Small intestine (tissue), 7 donors: ENCODE results near the gene ADCY7. TPM values are rescaled to one million over a fixed set of nuclear protein-coding genes. Genes with fewer than 3 reads are reported as not detected.
A peak's percentile ranks its signal among the peaks of the same experiment; 100 is the strongest.

Experiments used
- DNase-seq, 2 donors: peaks; one replicate each; pipeline versions ENCODE4 v3.0.0 to v3.0.0-alpha.2; 2013
- FAIRE-seq: peaks from 2 replicates; lab custom pipeline; 2012; peaks lifted over from hg19 to GRCh38; lab: Jason Lieb, UNC
- H3K27ac ChIP-seq, 3 donors: one replicate each; pipeline ENCODE4 v1.5.1; 2013; ENCODE audit warnings: low read length in 2 of 3, mild to moderate bottlenecking in 2 of 3, control low read depth in 1 of 3, inconsistent platforms in 1 of 3, low read depth in 1 of 3, moderate library complexity in 1 of 3
- H3K27me3 ChIP-seq, 3 donors: one replicate each; pipeline ENCODE4 v1.6.1; 2013; ENCODE audit warnings: low read length in 3 of 3, inconsistent platforms in 1 of 3; ENCODE audit not compliant: control insufficient read depth in 3 of 3, insufficient read depth in 3 of 3
- H3K36me3 ChIP-seq, 3 donors: one replicate each; pipeline ENCODE4 v1.6.1; 2013; ENCODE audit warnings: low read length in 3 of 3, inconsistent platforms in 1 of 3, low read depth in 1 of 3, mild to moderate bottlenecking in 1 of 3, moderate library complexity in 1 of 3; ENCODE audit not compliant: control insufficient read depth in 3 of 3, insufficient read depth in 2 of 3
- H3K4me1 ChIP-seq, 3 donors: one replicate each; pipeline ENCODE4 v1.6.1; 2013; ENCODE audit warnings: low read length in 2 of 3, inconsistent platforms in 1 of 3, low read depth in 1 of 3, mild to moderate bottlenecking in 1 of 3, moderate library complexity in 1 of 3; ENCODE audit not compliant: control insufficient read depth in 3 of 3, insufficient read depth in 2 of 3
- H3K4me3 ChIP-seq, 3 donors: one replicate each; pipeline ENCODE4 v1.5.1; 2013; ENCODE audit warnings: low read length in 3 of 3, control low read depth in 1 of 3, inconsistent platforms in 1 of 3, low read depth in 1 of 3, mild to moderate bottlenecking in 1 of 3, moderate library complexity in 1 of 3
- H3K9me3 ChIP-seq, 2 donors: one replicate each; pipeline ENCODE4 v1.6.1; 2013; ENCODE audit warnings: low read depth in 1 of 2, low read length in 1 of 2; ENCODE audit not compliant: control insufficient read depth in 2 of 2, insufficient read depth in 1 of 2
- WGBS, 3 donors: extraction: QIAGEN DNeasy Blood & Tissue Kit; methylation state at CpG; one replicate each; pipeline ENCODE4 v1.1.7; 2013; 5-methylcytosine and 5-hydroxymethylcytosine counted together
- polyA plus RNA-seq, 4 donors: library from polyadenylated mRNA; stranded (reverse) in 3 of 4; unstranded in 1 of 4; fragments of 200-250 nt in 3 of 4; fragments of 120-200 nt in 1 of 4; gene quantifications; one replicate each; pipeline versions ENCODE4 v1.2.1 to v1.2.3, GENCODE V29; 2013
- donor health status: healthy with polysubstance abuse.
- donor health status: control.
- donor health status: control.
- donor health status: Bipolar disorder and iron deficiency.
- donor health status: healthy.

Gene ADCY7
- polyA plus RNA-seq, 4 donors, result 0.45 to 7.3 (median 3.4) TPM

DNA sequence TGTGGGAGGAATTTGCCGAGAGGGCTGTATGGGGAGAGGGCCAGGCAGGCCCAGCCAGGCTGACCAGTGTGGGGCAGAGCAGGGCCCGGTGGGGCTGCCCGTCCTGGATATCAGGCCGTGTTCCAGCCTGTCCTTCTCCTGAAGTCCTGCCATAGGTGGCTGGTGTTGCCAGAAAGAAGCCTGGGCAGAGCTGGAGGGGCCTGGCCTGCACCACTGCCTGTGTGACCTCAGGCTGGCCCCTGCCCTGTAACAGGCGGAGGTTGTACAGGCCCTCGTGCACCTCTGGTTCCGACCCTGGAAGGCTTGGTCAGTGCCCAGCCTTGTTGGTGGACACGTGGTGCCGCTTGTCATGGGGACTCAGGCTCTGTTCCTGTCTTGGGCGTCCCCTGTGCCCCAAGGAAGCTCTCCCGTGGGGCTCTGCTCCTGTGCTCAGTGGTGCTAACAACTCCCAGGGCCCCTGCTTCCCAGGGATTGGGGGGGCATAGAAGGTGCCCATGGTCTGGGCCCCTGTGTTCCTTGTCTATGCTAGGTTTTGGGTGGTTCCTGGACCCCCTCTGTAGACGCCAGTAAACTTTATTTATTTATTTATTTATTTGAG lies 33.3 kb downstream of the ADCY7 start:
- Histone ChIP-seq H3K27ac (no peak overlapping the region), H3K4me3 (no peak overlapping the region), H3K36me3 (peaks cover 0 to 24% (median 2%) of the 10 kb centered on the region in 3 donors), H3K4me1 (peaks cover 0 to 11% (median 0%) of the 10 kb centered on the region in 3 donors), H3K9me3 (no peaks in the 10 kb centered on the region), H3K27me3 (no peaks in the 10 kb centered on the region)
- FAIRE-seq (no peak), DNase-seq (no peak)
- 94 to 95% (median 95%) methylated on average over 12 of the region's 12 CpGs for WGBS, 3 donors

DNA sequence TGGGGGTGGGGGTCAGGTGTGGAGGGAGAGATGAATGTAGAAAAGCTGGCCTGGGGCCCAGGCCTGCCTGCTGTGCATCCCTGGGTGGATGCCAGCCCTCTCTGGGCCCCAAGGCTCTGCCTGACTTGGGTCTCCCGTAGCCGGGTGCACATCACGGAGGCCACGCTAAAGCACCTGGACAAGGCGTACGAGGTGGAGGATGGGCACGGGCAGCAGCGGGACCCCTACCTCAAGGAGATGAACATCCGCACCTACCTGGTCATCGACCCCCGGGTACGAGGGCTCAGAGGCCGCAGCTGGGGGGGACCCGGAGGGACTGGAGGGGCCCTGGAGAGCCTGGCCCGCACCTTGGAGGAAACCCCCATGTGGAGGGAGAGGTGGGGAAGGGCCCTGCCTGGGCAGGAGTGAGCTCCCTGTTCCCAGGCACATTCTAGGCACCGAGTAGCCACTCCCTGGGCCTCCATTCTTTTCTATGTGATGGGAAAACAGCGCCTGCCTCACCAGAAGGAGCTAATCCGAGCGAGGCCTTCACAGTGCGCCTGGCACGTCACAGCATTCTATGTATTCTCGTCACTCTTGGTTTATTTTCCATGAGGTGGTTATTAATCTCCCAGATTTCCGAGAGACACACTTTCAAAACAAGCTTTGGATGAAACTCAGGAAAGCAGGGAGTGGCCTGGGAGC lies 34.7 kb downstream of the ADCY7 start:
- H3K27ac ChIP-seq, result peak overlapping the region in 1 of 3 donors; percentile 58
- H3K36me3 ChIP-seq, result peaks cover 0 to 23% (median 2%) of the 10 kb centered on the region in 3 donors
- H3K9me3 ChIP-seq, result no peaks in the 10 kb centered on the region
- no peak overlapping the region for H3K4me3 ChIP-seq
- DNase-seq (no peak), FAIRE-seq (no peak)
- peaks cover 0 to 11% (median 0%) of the 10 kb centered on the region in 3 donors for H3K4me1 ChIP-seq
- H3K27me3 ChIP-seq, result no peaks in the 10 kb centered on the region
- WGBS, 3 donors, result 88 to 93% (median 90%) methylated on average over 23 of the region's 23 CpGs

DNA sequence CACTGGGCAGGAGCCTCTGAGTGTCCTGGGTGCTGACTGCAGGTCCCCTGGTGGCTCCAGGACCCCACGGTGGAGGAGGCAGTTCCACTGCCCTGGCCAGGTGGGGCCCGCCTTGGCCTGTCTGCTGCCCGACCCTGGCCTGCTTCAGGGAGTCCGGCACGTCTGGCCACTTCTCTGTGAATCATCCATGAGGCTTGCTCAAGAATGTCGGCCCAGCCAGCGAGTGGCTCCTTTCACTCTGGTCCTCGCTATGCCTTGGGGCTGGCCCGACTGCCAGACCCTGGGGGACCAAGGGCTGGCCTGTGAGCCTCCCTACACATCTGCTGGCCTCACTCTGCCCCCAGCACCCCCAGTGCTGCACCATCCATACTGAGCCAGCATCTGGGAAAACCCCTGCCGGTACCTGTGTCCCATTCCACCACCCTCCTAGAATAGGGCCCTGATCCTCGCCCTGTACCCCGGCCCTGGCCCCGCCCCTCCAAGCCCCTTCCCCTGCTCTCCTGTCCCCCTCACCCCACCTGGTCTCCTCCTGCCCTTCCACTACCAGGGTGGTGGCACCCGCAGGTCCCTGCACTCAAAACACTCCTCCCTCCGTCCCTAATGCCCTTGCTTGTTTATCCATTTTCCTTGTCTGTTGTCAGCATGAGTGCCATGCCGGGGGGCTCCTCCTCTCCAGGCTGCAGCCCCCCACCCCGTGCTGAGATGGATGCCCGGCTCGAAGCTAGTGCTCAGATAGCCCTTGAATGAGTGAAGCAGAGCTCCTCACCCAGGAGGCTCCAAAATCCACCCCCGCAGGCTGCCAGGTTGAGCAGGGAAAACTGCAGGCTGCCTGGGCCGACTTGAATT lies 35.5 kb downstream of the ADCY7 start:
- no peak for DNase-seq
- Histone ChIP-seq H3K27me3 (no peaks in the 10 kb centered on the region), H3K4me1 (peaks cover 0 to 11% (median 0%) of the 10 kb centered on the region in 3 donors), H3K36me3 (peaks cover 0 to 20% (median 2%) of the 10 kb centered on the region in 3 donors), H3K9me3 (no peaks in the 10 kb centered on the region), H3K27ac (no peak overlapping the region), H3K4me3 (no peak overlapping the region)
- 51 to 78% (median 72%) methylated on average over 19 to 21 of the region's 21 CpGs for WGBS, 3 donors
- no peak for FAIRE-seq

DNA sequence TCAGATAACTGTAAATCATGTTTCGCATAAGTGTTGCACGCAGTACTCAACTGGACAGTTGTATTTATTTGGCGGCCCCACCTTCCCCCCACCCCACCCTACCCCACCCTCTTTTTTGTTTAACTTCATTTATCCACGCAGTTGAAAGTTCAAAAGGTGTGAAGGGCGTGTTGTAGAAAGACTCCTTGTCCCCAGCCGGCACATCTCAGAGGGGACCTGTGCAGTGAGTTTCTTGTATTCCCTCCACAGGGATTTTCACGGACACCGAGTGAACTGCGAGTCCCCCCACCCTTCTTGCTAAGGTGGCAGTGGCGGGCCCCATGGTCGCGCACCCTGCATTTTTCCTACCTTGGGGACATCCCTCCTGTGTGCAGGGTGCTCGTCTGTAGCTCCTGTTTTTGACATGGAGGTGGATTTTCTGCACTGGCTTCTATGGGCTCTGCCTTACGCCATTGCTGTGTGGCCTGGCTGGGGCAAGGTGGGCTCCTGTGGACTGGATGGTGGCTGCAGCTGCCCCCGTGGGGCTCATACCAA lies 36.2 kb downstream of the ADCY7 start:
- Histone ChIP-seq H3K27me3 (no peaks in the 10 kb centered on the region), H3K4me1 (peaks cover 0 to 6% (median 0%) of the 10 kb centered on the region in 3 donors), H3K4me3 (no peak overlapping the region), H3K9me3 (no peaks in the 10 kb centered on the region), H3K27ac (no peak overlapping the region), H3K36me3 (peaks cover 0 to 19% (median 2%) of the 10 kb centered on the region in 3 donors)
- peak in 1 of 2 donors; percentile 33 for DNase-seq
- WGBS, 3 donors, result 28 to 74% (median 56%) methylated on average over 15 of the region's 15 CpGs
- no peak for FAIRE-seq

DNA sequence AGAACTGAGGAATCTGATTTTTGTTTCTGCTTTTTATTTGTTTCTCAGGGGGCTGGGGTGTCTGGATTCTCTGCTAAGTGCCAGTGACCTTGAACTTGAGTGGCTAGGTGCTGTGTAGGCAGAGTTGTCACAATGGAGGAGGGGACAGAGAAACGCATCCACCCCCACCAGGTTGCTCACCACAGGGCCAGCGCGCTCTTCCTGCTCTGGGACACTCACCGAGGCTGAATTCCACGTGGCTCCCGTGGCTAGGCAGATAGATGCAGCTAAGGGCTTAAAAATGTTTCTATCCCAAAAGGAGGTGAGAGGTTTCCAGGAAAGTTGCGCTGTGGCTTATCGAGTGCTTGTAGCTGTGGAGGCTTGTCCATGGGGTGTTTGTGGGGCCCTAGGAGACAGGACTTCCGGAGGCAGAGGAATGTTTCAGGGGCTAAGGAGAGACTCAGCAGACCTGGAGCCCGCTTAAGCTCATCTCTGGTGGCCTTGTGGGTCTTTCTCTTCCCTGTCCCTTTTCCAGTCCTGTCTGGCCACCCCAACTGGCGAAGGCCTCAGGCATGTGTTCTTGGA lies 36.8 kb downstream of the ADCY7 start:
- FAIRE-seq, result no peak
- Histone ChIP-seq H3K4me1 (peaks cover 0 to 3% (median 0%) of the 10 kb centered on the region in 3 donors), H3K9me3 (no peaks in the 10 kb centered on the region), H3K27me3 (no peaks in the 10 kb centered on the region), H3K4me3 (no peak overlapping the region), H3K27ac (no peak overlapping the region), H3K36me3 (peaks cover 0 to 19% (median 2%) of the 10 kb centered on the region in 3 donors)
- DNase-seq, result no peak
- 83 to 90% (median 85%) methylated on average over 11 of the region's 11 CpGs for WGBS, 3 donors

DNA sequence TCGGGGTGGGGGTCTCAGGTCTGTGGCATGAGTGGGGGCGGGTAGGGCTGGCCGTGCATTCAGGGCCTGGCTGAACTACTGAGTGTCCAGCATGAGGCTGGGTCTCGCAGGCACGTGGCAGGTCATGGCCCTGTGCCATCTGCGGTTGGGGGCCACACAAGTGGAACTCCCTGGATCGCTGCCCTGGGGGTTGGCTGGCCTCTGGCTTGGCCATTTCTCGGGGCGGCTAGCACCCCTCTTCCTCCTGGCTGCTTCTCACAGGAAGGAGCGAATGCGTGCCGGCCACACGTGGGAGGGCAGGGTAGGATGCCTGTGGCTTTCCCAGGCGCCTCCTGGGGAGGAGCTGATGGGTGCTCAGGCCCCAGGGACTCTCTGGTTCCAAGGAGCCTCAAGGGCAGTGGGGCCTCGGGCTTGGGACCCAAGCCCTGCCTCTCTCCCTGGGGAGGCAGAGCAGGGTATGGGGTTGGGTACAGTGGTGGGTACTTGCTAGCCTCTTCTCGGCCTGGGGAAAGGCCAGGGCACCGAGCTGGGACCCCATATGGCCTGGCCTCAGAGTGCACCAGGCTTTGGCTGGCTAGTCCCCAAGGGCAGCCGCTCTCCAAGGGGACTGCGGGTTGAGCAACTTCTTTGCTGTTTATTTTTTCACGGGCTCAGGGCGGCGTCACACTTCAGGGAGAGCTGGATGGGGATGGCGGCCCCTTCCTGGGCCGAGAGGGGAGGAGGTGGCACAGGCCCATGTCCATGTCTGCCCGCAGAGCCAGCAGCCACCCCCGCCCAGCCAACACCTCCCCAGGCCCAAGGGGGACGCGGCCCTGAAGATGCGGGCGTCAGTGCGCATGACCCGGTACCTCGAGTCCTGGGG lies 37.5 kb downstream of the ADCY7 start:
- peaks cover 0 to 15% (median 2%) of the 10 kb centered on the region in 3 donors for H3K36me3 ChIP-seq
- H3K27me3 ChIP-seq, result no peaks in the 10 kb centered on the region
- H3K9me3 ChIP-seq, result no peaks in the 10 kb centered on the region
- H3K27ac ChIP-seq, result no peak overlapping the region
- no peak for FAIRE-seq
- H3K4me1 ChIP-seq, result peaks cover 0 to 3% (median 0%) of the 10 kb centered on the region in 3 donors
- no peak for DNase-seq
- 85 to 94% (median 87%) methylated on average over 27 to 33 of the region's 33 CpGs for WGBS, 3 donors
- no peak overlapping the region for H3K4me3 ChIP-seq

DNA sequence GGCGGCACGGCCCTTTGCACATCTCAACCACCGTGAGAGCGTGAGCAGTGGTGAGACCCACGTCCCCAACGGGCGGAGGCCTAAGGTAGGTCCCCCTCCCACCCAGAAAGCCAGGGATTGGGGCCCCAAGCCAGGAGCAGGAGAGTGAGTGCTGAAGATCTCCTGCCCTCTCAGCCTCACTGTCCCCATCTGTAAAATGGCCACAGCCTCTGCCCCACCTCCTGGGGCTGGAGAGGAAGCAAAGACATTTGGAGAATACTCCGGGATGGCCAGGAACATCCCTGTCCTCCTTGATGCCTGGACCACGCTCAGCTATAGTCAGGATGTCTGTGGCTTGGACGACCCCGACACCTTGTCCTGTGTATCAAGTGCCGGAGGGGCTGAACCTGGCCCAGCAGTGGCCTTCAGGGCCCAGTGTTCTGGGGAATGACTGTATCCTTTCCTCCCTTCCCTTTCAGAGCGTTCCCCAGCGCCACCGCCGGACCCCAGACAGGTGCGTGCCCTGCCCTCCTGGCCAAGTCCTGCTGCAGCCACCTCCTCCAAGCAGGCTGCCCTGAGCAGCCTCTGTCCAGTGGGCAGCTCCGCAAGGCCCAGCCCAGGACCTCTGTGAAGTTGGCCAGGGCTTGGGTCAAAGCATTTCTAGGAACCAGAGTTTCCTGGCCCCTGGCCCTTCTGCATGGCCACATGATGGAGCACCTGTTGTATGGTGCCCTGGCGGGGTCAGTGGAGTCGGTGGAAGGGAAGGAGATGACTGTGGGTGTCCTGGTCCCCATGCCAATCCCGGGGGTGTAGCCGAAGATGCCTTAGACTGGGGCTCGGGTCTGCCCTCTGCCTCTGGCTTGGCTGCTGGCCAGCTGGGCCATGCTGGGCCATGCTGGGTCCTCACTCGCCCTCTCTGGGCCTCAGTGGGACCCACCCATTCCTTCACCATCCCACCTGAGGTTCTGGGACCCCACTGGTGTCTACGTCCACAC lies 38.4 kb downstream of the ADCY7 start:
- H3K4me3 ChIP-seq, result no peak overlapping the region
- DNase-seq (no peak), FAIRE-seq (no peak)
- peaks cover 0 to 3% (median 0%) of the 10 kb centered on the region in 3 donors for H3K4me1 ChIP-seq
- H3K9me3 ChIP-seq, result no peaks in the 10 kb centered on the region
- 90 to 95% (median 93%) methylated on average over 24 to 25 of the region's 25 CpGs for WGBS, 3 donors
- H3K27me3 ChIP-seq, result no peaks in the 10 kb centered on the region
- peaks cover 0 to 16% (median 2%) of the 10 kb centered on the region in 3 donors for H3K36me3 ChIP-seq
- H3K27ac ChIP-seq, result no peak overlapping the region
